ENCODE results near the gene IQCH.
"Not testable (repeated sequence)": the region's sequence is repeated elsewhere in the genome, so short reads cannot be mapped to it uniquely, and the experiment has no call there.

Gene IQCH

DNA sequence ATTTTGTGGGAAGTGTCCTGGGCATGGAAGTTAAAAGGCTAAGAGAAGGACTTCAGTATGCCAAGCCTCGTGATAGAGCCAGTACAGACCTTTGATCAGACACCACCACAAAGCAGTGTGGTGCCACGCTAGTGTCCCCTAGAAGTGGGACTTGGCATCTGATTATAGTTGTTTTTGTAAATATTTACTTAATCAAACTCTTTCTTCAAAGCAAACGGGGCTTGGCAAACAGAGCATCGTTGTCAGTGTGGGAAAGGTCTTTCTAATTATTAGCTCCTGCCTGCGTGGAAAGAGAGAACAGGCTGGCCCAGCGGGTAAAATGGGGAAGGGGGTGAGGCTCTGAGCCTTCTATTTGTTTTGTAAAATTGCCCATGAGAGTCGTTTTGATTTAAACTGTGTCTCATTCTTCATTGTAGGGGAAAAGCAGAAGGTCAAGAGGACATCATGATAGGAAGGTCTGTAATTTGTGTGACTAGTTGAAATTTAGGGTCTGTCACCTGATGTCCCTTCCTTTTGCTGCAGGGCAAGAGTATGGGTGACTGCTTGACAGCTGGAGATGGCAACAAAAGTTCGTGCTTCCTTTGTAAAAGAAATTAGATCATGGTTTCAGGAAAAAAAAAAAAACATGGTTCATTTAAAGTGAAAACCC is 105.0 kb downstream of the IQCH start:
- DNase-seq, result no peak

- DNase-seq, result no peak
Observed at GRCh38 chr15:67361100-67361499, 106.5 kb downstream of the IQCH start.

- DNase-seq, result not testable (repeated sequence)
Observed at GRCh38 chr15:67363712-67364111, 109.1 kb downstream of the IQCH start.

DNA sequence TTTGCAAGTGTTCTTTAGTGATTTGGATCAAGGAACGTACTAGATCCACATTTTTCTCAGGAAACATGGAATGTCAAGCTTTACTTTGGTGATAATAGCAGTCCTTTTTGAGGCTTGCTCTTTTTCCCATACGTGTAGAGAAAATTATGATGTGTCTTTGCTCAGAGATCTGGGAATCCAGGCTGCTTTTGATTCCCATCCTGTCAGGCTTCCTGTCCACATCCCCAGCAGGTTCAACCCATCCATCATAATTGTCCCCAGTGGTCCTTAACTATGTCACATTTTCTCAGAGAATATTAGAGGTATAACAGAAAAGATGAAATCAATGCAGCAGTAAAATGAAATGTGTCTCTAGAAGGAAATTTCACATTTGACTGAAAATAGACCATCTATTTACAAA is 111.4 kb downstream of the IQCH start:
- DNase-seq, result no peak

GRCh38 chr15:67366904-67367303 is 112.3 kb downstream of the IQCH start:
- no peak for DNase-seq

DNA sequence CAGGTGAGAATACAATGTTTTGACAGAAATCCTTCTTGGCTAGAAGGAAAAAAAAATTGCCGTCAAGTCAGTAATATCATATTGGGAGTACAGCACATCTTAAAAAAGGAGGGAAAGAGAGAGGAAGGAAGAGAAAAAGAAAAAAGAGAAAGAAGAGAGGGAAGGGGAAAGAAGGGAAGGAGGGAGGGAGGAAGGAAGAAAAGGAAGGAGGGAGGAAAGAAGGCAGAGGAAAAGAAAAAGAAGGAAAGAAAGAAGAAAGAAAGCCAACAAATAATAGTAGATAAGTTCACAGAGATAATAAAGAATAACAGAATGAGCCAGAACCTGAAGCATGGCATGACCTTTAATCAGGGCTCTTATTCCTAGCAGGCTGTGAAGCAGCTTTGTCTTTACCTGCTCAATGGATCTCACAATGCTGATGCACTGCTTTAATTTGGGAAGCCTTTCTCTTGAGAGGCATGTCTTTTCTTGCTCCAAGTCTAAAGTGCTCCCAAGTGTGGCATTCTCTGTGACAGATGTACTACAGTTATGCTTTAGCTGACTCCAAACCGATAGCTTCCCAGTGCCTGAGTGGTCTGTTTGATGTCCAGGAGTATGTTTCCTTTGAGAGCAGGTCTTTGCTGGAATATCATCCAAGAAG is 114.9 kb downstream of the IQCH start:
- no peak for DNase-seq

DNA sequence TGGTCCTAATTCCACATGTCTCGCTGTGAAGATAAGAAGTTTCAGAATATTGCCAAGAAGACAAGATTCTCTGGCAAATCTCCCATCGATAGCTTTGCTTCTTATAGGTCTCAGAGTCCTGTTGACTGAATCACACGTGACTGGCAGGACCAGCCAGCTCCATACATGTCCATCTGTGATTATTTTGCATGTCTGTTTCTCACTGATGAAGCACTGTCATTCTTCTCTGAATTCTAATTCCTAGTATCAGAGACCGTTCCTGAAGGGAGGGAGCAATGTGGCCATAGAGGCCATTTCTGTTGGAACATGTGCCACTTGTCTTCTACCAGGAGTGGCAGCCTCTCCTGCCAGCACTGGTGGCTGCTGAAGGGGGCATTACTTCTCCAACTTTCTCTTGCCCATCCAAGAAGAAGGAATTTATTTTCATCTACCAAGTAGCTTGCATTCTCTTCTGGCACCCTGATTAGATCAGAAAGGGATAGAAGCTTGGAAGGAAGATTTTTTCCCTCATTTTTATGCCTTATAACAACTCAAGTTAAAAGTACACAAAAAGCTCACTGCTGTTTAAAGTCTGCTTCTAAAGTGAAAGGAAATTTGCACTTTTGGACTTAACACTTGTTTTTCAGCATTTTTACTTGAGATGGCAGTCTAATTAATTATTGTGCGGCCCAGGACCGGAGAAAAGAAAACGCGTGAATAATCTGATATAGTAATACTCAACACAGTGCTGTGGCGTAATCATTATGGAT is 115.8 kb downstream of the IQCH start:
- DNase-seq, result no peak

DNA sequence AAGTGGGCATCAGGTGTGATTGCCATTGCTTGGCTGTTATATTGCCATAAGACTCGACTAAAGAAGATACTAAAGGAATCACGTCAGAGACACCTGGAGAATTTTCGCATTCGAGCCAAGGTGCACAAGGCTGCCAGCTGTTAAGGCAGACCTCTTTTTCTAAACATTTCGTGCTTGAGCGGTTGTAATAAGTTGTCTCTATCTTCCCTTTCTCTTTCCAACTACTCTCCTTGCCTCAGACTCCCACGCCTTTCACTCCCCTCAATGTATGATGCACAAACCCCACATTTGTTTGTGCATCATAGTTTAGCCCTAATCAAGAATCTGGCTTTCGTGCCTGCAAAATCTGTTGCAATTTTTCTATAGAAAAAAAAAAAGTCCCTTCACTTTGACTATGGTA is 118.0 kb downstream of the IQCH start:
- DNase-seq, result no peak

DNA sequence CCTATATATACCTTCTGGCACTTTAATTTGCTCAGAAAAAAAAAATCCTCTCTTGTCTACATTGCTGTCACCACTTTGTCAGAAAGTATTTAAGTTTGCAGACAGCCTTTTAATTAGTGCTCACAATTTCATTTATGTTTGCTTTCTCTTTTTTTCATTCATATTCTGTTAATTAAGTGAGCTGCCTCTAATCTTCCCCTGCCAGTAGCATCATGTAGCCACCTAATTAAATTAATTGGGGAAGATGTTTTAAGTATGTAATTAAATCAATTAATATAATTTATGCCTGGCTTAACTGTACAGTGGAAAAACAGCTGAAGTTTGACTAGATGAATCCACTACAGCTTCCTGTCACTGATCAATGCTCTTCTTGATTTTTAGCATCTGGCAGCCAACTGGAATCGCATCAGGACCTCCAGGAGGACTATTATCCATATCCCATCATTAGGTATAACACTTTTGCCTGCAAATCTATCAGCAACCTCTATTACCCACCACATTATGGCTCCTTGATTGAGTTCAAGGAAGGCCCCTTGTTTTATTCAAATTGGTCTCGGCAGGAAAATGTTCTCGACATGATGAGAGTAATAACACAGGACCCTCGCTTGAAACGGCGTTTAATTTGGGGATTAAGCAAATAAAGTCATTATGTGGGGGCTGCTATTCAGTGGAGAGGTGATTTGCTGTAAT is 118.5 kb downstream of the IQCH start:
- DNase-seq, result no peak

DNA sequence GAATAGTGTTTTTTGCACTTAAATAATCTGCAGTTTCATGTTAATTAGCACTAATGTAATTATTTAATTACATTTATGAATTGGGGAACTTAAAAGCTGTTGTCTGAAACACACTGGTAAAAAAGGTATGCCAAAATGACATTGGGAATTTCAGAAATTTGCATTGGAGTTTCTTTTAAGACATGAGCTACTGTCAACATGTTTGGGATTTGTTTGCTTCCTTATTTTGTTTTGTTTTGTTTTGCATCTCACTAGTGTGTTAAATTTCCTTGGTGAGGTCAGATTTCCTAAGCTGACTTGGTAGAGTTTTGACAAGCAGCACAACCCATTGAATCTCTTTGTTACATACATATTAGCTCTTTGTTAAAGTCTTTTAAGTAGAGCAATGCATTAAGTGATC is 119.4 kb downstream of the IQCH start:
- DNase-seq, result no peak

- DNase-seq, result no peak
Observed at GRCh38 chr15:67379530-67379929, 124.9 kb downstream of the IQCH start.

GRCh38 chr15:67380921-67381320 is 126.3 kb downstream of the IQCH start:
- no peak for DNase-seq

DNA sequence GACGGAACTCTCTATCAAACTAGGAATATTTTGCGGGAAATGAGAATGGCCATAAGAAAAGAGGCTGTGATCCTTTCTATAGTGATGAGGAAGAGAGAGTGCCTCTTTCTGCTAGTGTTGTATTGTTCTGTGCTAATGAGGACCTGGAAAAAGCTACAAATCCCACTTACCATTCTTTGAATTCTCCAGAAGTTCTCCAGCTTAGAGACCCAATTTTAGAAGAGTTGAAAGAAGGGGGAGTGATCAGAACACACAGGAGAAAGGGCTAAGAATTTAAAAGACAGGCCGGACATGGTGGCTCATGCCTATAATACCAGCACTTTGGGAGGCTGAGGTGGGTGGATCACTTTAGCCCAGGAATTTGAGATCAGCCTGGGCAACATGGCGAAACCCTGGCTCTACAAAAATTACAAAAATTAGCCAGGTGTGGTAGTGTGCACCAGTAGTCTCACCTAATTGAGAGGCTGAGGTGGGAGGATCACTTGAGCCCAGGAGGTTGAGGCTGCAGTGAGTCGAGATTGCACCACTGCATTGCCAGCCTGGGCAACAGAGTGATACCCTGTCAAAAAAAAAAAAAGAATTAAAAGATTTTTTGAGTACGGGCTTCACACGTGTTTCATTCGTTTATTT is 126.9 kb downstream of the IQCH start:
- DNase-seq, result no peak

DNA sequence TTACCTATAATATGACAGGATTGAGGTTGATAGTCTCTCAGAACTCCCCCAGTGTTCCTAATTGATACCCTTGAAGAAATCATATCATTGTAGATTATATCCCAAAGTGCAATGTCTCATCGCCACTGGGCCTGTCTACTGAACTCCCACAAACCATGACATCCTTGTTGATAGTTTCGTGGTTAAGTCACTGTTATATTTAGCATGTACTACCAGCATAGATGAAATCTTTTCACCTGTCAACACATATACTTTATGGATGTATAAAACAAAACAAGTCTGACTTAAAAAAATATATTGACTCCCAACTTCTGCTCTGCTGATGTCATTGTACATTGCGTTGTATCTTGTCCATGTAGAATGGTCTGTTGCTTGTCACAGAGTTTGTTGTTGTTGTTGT is 128.1 kb downstream of the IQCH start:
- no peak for DNase-seq

- DNase-seq, result no peak
Observed at GRCh38 chr15:67383899-67384298, 129.3 kb downstream of the IQCH start.

GRCh38 chr15:67384761-67385160 is 130.2 kb downstream of the IQCH start:
- no peak for DNase-seq

- no peak for DNase-seq
Observed at GRCh38 chr15:67385971-67386370, 131.4 kb downstream of the IQCH start.

DNA sequence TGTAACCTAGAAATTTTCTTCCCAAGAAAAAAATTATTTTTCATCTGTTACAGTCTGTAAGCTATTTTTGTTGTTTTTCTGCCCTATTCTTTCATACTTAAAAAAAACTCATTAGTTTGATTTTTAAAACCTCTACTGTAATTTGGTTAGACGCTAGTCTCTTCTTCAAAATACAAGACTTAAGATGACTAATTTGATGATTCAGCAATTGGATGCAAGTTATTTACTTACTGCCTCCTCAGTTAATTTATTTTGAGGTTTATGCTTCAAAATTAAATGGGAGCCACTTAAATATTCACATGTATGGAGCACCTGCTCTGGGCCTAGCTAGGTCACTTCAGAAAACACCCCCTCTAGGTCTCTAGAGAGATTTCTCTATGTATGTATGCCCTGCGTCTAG is 132.4 kb downstream of the IQCH start:
- no peak for DNase-seq

- no peak for DNase-seq
Observed at GRCh38 chr15:67389975-67390374, 135.4 kb downstream of the IQCH start.

- no peak for DNase-seq
Observed at GRCh38 chr15:67394873-67395639, 140.5 kb downstream of the IQCH start.

- no peak for DNase-seq
Observed at GRCh38 chr15:67396114-67396513, 141.5 kb downstream of the IQCH start.

DNA sequence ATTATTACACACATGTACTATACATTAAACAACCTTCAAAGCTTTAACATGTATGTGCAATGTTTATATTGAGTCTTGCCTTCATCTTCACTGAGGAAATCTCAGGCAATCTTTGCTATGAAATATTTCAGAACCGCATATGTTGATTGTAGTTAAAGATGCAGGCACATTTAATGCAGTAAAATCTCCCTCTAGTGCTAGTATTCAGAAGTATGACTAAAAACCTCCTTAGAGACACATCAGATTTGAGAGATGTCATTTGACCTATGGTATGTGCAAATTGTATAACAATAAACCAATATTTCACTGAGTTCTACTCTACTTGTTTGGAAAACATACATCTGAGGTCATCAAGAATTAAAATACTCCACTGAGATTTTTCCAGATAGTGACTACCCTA is 142.6 kb downstream of the IQCH start:
- no peak for DNase-seq

Measured in effector CD8-positive, alpha-beta T cell (primary cell).